CD4-positive, alpha-beta T cell treated with Interleukin-17A for 1 hour (primary cell): Measurements from ENCODE around the gene ZMYND8.

Experiments used
- DNase-seq: peaks from one replicate; pipeline ENCODE4 v3.0.0-alpha.2; 2020

Gene ZMYND8

GRCh38 chr20:47353692-47354463 is 2.6 kb downstream of the ZMYND8 start:
- DNase-seq: no peak

GRCh38 chr20:47353239-47353691 is 3.2 kb downstream of the ZMYND8 start:
- no peak for DNase-seq

DNA sequence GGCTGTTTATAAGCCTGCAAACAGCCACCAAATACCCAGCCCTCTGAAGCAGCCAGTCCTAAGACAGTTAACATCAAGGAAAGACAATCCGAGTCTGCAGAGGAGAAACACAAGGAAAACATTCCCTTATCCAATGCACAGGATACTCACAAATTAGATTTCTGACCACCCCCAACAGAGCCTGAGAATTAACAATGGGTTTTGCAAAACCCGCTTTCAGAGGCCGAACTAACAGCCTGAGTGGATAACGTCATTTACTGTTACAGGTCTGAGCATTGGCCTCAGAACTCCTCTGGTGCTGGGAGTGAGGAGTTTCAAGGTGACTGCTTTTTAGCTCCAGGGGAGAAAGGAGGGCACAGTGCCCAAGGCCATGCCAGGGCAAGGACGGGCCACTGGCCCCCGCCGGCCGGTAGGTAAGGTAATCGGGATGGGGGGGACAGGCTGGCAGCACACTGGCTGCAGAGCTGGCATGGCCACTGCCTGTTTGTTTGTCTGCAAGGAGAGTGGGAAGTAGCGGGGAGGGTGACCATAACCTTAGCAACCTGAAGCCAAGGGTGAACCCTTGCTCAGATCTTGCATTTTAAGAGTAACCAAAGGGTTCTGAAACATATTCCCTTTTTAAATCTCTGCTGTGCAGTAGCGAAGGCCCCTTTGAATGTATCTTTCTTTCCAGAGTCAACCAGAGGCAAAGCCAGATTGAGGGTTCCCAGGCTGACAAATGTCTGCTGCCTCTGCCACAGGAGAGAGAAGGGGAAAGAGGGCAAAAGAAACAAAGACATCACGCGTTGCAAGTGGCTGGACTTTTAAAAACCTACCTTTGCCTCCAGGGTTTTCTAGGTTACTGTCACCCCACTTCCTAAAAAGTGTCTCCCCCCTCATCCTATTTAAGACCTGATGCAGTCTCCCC is 3.9 kb downstream of the ZMYND8 start:
- DNase-seq: no peak

- no peak for DNase-seq
These were observed 4.7 kb downstream of the ZMYND8 start for GRCh38 chr20:47351643-47352331.

- no peak for DNase-seq
These were observed 5.6 kb downstream of the ZMYND8 start for GRCh38 chr20:47350691-47351545.

DNA sequence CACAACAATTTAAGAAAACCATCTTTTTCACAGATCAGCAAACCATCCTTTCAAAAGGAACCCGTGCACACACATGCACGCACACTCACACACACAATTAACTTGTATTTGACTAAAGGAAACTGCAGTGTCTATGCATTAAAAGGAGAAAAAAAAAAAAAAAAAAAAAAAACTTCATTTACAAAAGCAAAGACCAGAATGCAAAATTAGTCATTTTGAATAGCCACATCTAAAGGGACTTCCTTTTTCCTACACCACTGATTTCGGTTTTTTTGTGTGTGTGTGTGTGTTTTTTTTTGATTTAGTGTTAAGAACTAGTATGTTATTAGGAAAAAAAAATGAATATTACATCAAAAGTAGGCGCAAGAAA is 6.3 kb downstream of the ZMYND8 start:
- DNase-seq: peak; percentile 51

GRCh38 chr20:47349365-47350180 is 6.9 kb downstream of the ZMYND8 start:
- DNase-seq: no peak

DNA sequence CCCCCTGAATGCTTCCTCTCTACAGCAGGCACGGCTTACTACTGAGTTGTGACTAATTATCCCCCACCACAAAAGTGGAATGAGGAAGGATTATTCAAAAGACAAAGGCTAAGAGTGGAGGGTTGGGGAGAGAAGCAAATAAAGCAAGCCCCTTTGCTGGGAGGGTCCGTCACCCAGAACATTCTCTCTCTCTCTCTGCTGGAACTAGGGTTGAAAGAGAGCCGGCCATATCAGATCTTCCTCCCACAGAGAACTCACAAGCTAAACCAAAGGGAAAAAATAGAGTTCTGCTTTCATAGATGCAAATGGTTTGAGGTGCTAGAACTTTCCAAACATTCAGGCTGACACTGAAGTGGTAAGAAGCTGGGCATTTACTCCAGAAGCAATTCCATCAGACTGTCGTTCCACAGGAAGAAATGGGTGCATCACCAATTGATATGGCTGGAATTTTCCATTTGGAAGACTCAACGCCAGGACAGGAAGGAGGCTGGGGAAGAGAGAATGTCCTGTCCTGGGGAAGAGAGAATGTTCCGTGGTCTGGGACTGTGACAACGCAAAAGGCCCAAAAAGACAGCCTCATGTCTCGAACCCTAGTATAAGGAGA is 7.9 kb downstream of the ZMYND8 start:
- no peak for DNase-seq

DNA sequence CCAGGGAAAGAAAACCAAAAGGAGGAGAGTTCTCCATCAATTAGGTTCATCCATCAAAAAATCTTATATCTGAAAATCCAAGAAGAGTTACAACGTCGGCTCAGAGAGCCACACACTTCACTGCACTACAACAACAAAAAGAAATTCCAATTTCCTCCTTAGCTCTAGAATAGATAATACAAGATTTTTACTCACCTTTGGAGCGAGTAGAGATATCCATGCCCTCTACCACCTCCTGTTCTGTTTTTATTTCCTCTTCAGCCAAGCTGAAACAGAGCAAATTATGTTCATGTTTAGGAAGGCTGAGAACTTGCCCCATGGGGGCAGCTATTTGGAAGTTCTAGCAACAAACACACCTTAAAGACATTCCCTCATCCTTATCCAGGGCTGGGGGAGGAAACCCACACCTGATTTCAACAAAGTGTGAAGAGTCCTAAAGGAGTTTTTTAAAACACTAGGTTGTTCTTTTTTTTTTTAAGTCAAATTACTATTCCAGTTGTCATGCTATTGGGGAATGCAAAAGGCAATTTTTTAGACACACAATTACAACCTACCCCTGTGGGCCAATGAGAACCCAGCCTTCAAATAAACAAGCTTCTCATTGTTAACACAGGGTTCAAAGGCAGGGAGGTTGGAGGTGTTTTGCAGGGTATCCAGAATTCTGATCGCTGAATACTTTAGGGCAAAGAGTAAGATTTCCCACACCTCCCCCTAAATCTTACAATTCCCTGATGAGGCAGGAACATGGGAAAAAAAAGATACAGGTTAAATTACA is 8.7 kb downstream of the ZMYND8 start:
- DNase-seq: no peak

GRCh38 chr20:47346172-47346571 is 10.3 kb downstream of the ZMYND8 start:
- no peak for DNase-seq

DNA sequence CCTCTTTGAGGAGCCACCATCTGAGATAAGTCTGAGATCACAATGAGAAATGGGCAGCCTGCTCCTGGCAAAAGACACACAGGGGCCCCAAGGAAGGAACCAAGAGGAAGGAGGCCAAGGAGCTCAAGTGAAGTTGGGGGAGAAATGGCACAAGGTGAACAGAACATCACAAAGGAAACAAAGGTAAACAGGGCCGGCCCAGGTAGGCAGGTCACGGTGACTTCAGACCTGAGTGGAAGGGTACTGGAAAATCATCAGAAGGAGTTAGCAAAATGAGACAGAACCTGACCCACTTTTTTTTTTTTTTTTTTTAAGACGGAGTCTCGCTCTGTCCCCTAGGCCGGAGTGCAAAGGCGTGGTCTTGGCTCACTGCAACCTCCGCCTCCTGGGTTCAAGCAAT is 11.3 kb downstream of the ZMYND8 start:
- no peak for DNase-seq

- no peak for DNase-seq
These were observed 13.5 kb downstream of the ZMYND8 start for GRCh38 chr20:47343007-47343472.

- DNase-seq: no peak
These were observed 18.3 kb downstream of the ZMYND8 start for GRCh38 chr20:47338131-47338628.

DNA sequence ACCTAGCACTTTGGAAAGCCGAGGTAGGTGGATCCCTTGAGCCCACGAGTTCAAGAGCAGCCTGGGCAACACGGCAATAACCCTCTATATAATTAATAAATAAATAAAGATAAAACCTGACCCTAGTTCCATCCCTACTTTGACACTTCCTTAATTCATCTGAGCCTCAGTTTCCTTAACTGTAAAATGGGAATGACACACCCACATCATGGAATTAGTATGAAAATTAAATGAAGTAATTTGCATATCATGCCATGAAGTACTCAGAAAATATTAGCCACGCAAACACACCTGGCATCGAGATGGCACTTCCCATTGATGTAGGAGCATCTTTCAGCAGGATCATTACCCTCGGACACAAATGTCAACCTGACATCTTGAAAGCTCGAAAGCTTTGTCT is 19.1 kb downstream of the ZMYND8 start:
- no peak for DNase-seq

- no peak for DNase-seq
These were observed 20.3 kb downstream of the ZMYND8 start for GRCh38 chr20:47336129-47336754.

- DNase-seq: no peak
These were observed 21.0 kb downstream of the ZMYND8 start for GRCh38 chr20:47335251-47336128.

- no peak for DNase-seq
These were observed 22.4 kb downstream of the ZMYND8 start for GRCh38 chr20:47334022-47334551.
